OCI-LY7 (cell line): ENCODE data around the gene RXRA. TPM values are rescaled to one million over a fixed set of nuclear protein-coding genes. Genes with fewer than 3 reads are reported as not detected.

Experiments used
- BruUV-seq: library from RNA; stranded (reverse); fragments of 400-500 nt; replicated peaks from 2 replicates; lab custom pipeline; 2021; lab: Mats Ljungman, UMichigan
- CTCF ChIA-PET: fragments of 300-600 bp; sonication (Branson Sonifier 250); formaldehyde crosslinking; loops from one replicate; lab custom pipeline; 2022; ENCODE audit warnings: antibody characterized with exemption; ENCODE audit not compliant: unreplicated experiment; lab: Charles Lee
- POLR2A ChIA-PET: fragments of 300-600 bp; sonication (Branson Sonifier 250); formaldehyde crosslinking; loops from one replicate; lab custom pipeline; 2022; ENCODE audit warnings: antibody characterized with exemption; lab: Charles Lee
- DNase-seq: peaks from one replicate; pipeline ENCODE4 v3.0.0-alpha.2; 2015; ENCODE audit warnings: low spot score
- H2AFZ ChIP-seq: fragments of 200-600 bp; sonication (generic), shearing (Covaris generic); 2 replicates; pipeline ENCODE4 v1.6.1; 2014; ENCODE audit warnings: mild to moderate bottlenecking, antibody characterized with exemption, low read length, moderate library complexity
- H3K27ac ChIP-seq: fragments of 200-600 bp; sonication (generic); 2 replicates; pipeline ENCODE4 v1.5.1; 2014; ENCODE audit warnings: mixed run types, low read depth, mild to moderate bottlenecking, moderate library complexity, low read length, inconsistent platforms; ENCODE audit not compliant: poor library complexity, severe bottlenecking
- H3K36me3 ChIP-seq: fragments of 200-600 bp; sonication (generic); 2 replicates; pipeline ENCODE4 v1.6.1; 2014; ENCODE audit warnings: mild to moderate bottlenecking, antibody characterized with exemption, low read length, moderate library complexity, mixed read lengths; ENCODE audit not compliant: insufficient read depth
- H3K4me1 ChIP-seq: fragments of 200-600 bp; sonication (generic); 2 replicates; pipeline ENCODE4 v1.5.1; 2014; ENCODE audit warnings: mild to moderate bottlenecking, low read length; ENCODE audit not compliant: insufficient read depth, poor library complexity, severe bottlenecking
- H3K4me2 ChIP-seq: fragments of 200-600 bp; sonication (generic); 2 replicates; pipeline ENCODE4 v1.6.1; 2014; ENCODE audit warnings: mild to moderate bottlenecking, low read length
- H3K4me3 ChIP-seq: fragments of 200-600 bp; sonication (generic); 2 replicates; pipeline ENCODE4 v1.5.1; 2014; ENCODE audit warnings: mild to moderate bottlenecking, low read depth, low read length; ENCODE audit not compliant: poor library complexity, severe bottlenecking
- H3K79me2 ChIP-seq: fragments of 200-600 bp; sonication (generic); 2 replicates; pipeline ENCODE4 v1.6.1; 2016; ENCODE audit warnings: low read depth, mild to moderate bottlenecking, low read length, moderate library complexity, mixed read lengths; ENCODE audit not compliant: insufficient read depth
- H3K9me2 ChIP-seq: fragments of 200-600 bp; sonication (generic); 2 replicates; pipeline ENCODE4 v1.6.1; 2016; ENCODE audit warnings: mild to moderate bottlenecking, low read length, mixed read lengths; ENCODE audit not compliant: insufficient read depth
- H3K9me3 ChIP-seq: fragments of 200-600 bp; sonication (generic); 2 replicates; pipeline ENCODE4 v1.6.1; 2014; ENCODE audit warnings: mild to moderate bottlenecking, mixed run types, low read length, mixed read lengths
- H4K20me1 ChIP-seq: fragments of 200-600 bp; sonication (generic); 2 replicates; pipeline ENCODE4 v1.6.1; 2014; ENCODE audit warnings: mild to moderate bottlenecking, antibody characterized with exemption, low read length, moderate library complexity, mixed read lengths; ENCODE audit not compliant: insufficient read depth
- CTCF ChIP-seq: fragments of 200-600 bp; sonication (generic); conservative IDR thresholded peaks from 2 replicates; pipeline ENCODE4 v1.5.1; 2014; ENCODE audit warnings: mild to moderate bottlenecking, antibody characterized with exemption, low read length, moderate library complexity, mixed read lengths
- EZH2phosphoT487 ChIP-seq: fragments of 200-600 bp; sonication (generic); IDR thresholded peaks from 2 replicates; pipeline ENCODE4 v1.6.1; 2018; ENCODE audit warnings: low read depth, borderline replicate concordance, mild to moderate bottlenecking, mixed run types, antibody characterized with exemption, low read length, moderate library complexity, mixed read lengths
- intact Hi-C: fragments of 100-400 bp; cut with micrococcal nuclease; formaldehyde crosslinking; loops from one replicate; pipeline ENCODE4 v1.10.0; 2022; ENCODE audit not compliant: unreplicated experiment
- total RNA-seq, 2 experiments: library from RNA; depleted of rRNA in 1 of 2; stranded (reverse); fragments of >200 nt in 1 of 2; shearing (Covaris generic) in 1 of 2; gene quantifications; 2 replicates each; pipeline ENCODE4 v1.2.3, GENCODE V29; 2014 to 2022

The RXRA gene
- total RNA-seq, 2 experiments from 2014 or later: 0.25 to 0.40 TPM

- BruUV-seq: no TSS peak
- H3K4me2 ChIP-seq: no peak overlapping the region
- DNase-seq: no peak
- H3K36me3 ChIP-seq: no peaks in the 10 kb centered on the region
- H3K27ac ChIP-seq: no peak overlapping the region
- no peaks in the 10 kb centered on the region for H3K79me2 ChIP-seq
- CTCF ChIA-PET: no interaction called here
- no peak overlapping the region for H3K4me3 ChIP-seq
- no peaks in the 10 kb centered on the region for H4K20me1 ChIP-seq
- TF ChIP-seq CTCF: no peak
- no peak for TF ChIP-seq EZH2phosphoT487
- no peaks in the 10 kb centered on the region for H3K9me3 ChIP-seq
- no peak overlapping the region for H2AFZ ChIP-seq
- intact Hi-C loops: no loop called here
- H3K9me2 ChIP-seq: no peaks in the 10 kb centered on the region
- H3K4me1 ChIP-seq: no peaks in the 10 kb centered on the region
- POLR2A ChIA-PET: no interaction called here
Measured at GRCh38 chr9:134426436-134426835, 100.2 kb downstream of the RXRA start.

- intact Hi-C loops: no loop called here
- H3K79me2 ChIP-seq: no peaks in the 10 kb centered on the region
- H3K4me1 ChIP-seq: no peaks in the 10 kb centered on the region
- ChIA-PET CTCF (no interaction called here), POLR2A (no interaction called here)
- no peak overlapping the region for H2AFZ ChIP-seq
- no peak for DNase-seq
- H3K27ac ChIP-seq: no peak overlapping the region
- no peaks in the 10 kb centered on the region for H3K9me3 ChIP-seq
- no peaks in the 10 kb centered on the region for H3K36me3 ChIP-seq
- no peaks in the 10 kb centered on the region for H3K9me2 ChIP-seq
- no peak overlapping the region for H3K4me3 ChIP-seq
- TF ChIP-seq CTCF (no peak), EZH2phosphoT487 (no peak)
- no TSS peak for BruUV-seq
- H3K4me2 ChIP-seq: no peak overlapping the region
- no peaks in the 10 kb centered on the region for H4K20me1 ChIP-seq
Measured at GRCh38 chr9:134427153-134427782, 101.0 kb downstream of the RXRA start.

GRCh38 chr9:134428559-134428958 is 102.3 kb downstream of the RXRA start:
- Histone ChIP-seq H3K27ac (no peak overlapping the region), H3K4me2 (no peak overlapping the region), H2AFZ (no peak overlapping the region), H3K4me1 (no peaks in the 10 kb centered on the region), H3K9me2 (no peaks in the 10 kb centered on the region), H4K20me1 (no peaks in the 10 kb centered on the region), H3K79me2 (no peaks in the 10 kb centered on the region), H3K9me3 (no peaks in the 10 kb centered on the region), H3K36me3 (no peaks in the 10 kb centered on the region), H3K4me3 (no peak overlapping the region)
- ChIA-PET CTCF (no interaction called here), POLR2A (no interaction called here)
- no peak for DNase-seq
- no peak for TF ChIP-seq CTCF
- no peak for TF ChIP-seq EZH2phosphoT487
- intact Hi-C loops: no loop called here
- BruUV-seq: no TSS peak
